K562 (cell line): Measurements from ENCODE around the gene GRPEL2. TPM values are rescaled to one million over a fixed set of nuclear protein-coding genes. Genes with fewer than 3 reads are reported as not detected.

Experiments used
- ATAC-seq: fragments of 200-7000 bp; cut with Tn5 transposase; 3 replicates; pipeline ENCODE4 v1.9.1; 2020; ENCODE audit warnings: moderate library complexity
- BruUV-seq: library from RNA; stranded (reverse); fragments of 400-500 nt; replicated peaks from 2 replicates; lab custom pipeline; 2021; lab: Mats Ljungman, UMichigan
- CTCF ChIA-PET: fragments of 300-600 bp; formaldehyde crosslinking; extraction: SDS; loops from one replicate; lab custom pipeline; 2021; ENCODE audit warnings: low intra/inter-chr PET ratio; lab: Yijun Ruan, JAX
- POLR2A ChIA-PET: fragments of 300-600, 350-650 bp; sonication (Branson Sonifier 250); formaldehyde crosslinking; extraction: SDS; loops from one replicate; lab custom pipeline; 2021; ENCODE audit warnings: antibody characterized with exemption, inconsistent platforms; lab: Yijun Ruan, JAX
- DNase-seq, 4 experiments: peaks; one replicate each; pipeline versions ENCODE4 v3.0.0 to v3.0.0-alpha.2; 2011 to 2018; ENCODE audit warnings: low spot score in 3 of 4, mixed read lengths in 3 of 4; ENCODE audit errors: extremely low read depth in 1 of 4
- FAIRE-seq: peaks from 2 replicates; lab custom pipeline; 2011; peaks lifted over from hg19 to GRCh38; lab: Jason Lieb, UNC
- H2AFZ ChIP-seq: 2 replicates; pipeline ENCODE4 v1.6.0; 2011; ENCODE audit warnings: low read depth, low read length, control low read depth, inconsistent platforms
- H3K27ac ChIP-seq: fragments of 200-600 bp; 3 replicates; pipeline ENCODE4 v1.8.0; 2011; ENCODE audit warnings: low read depth, mild to moderate bottlenecking, control low read depth, inconsistent platforms, low read length, moderate library complexity, mixed read lengths; ENCODE audit errors: extremely low read depth
- H3K27me3 ChIP-seq, 2 experiments: fragments of 300-600 bp in 1 of 2; 2 replicates in 1 of 2; 3 replicates in 1 of 2; pipeline versions ENCODE4 v1.6.0 to v1.8.0; 2011; ENCODE audit warnings: inconsistent platforms in 2 of 2, low read length in 2 of 2, mild to moderate bottlenecking in 1 of 2, mixed read lengths in 1 of 2, moderate library complexity in 1 of 2; ENCODE audit not compliant: control insufficient read depth in 2 of 2, insufficient read depth in 2 of 2
- H3K36me3 ChIP-seq: fragments of 300-600 bp; 3 replicates; pipeline ENCODE4 v1.8.0; 2011; ENCODE audit warnings: mild to moderate bottlenecking, low read length, inconsistent platforms; ENCODE audit not compliant: control insufficient read depth, insufficient read depth
- H3K4me1 ChIP-seq, 2 experiments: fragments of 200-600 bp in 1 of 2; replicated peaks in 1 of 2; 2 replicates in 1 of 2; 3 replicates in 1 of 2; pipeline versions ENCODE4 v1.5.1 to v1.8.0; 2011; ENCODE audit warnings: inconsistent platforms in 2 of 2, low read length in 2 of 2, mild to moderate bottlenecking in 1 of 2, mixed read lengths in 1 of 2, moderate library complexity in 1 of 2; ENCODE audit not compliant: control insufficient read depth in 2 of 2, insufficient read depth in 2 of 2
- H3K4me2 ChIP-seq: 2 replicates; pipeline ENCODE4 v1.6.1; 2011; ENCODE audit warnings: low read length, control low read depth, inconsistent platforms, mixed read lengths; ENCODE audit not compliant: insufficient read depth
- H3K4me3 ChIP-seq: fragments of 200-600 bp; sonication (generic), shearing (Covaris generic); 2 replicates; pipeline ENCODE4 v1.5.1; 2016; ENCODE audit warnings: control low read depth, inconsistent platforms
- H3K79me2 ChIP-seq: fragments of 200-600 bp; 3 replicates; pipeline ENCODE4 v1.8.0; 2011; ENCODE audit warnings: low read length, inconsistent platforms; ENCODE audit not compliant: control insufficient read depth, insufficient read depth
- H3K9ac ChIP-seq, 2 experiments: 2 replicates each; pipeline versions ENCODE4 v1.6.0 to v1.6.1; 2011; ENCODE audit warnings: low read depth in 2 of 2, low read length in 2 of 2, control low read depth in 1 of 2, inconsistent platforms in 1 of 2, mild to moderate bottlenecking in 1 of 2, mixed read lengths in 1 of 2; ENCODE audit not compliant: insufficient read depth in 1 of 2
- H3K9me1 ChIP-seq: one replicate; pipeline ENCODE4 v1.6.0; 2011; ENCODE audit warnings: inconsistent platforms, mild to moderate bottlenecking, low read length, moderate library complexity; ENCODE audit not compliant: control insufficient read depth, insufficient read depth
- H3K9me3 ChIP-seq: replicated peaks from 2 replicates; pipeline ENCODE4 v1.5.1; 2011; ENCODE audit warnings: low read depth, low read length, inconsistent platforms; ENCODE audit not compliant: control insufficient read depth, insufficient read depth
- H4K20me1 ChIP-seq: replicated peaks from 2 replicates; pipeline ENCODE4 v1.6.1; 2011; ENCODE audit warnings: low read length, inconsistent platforms, mixed read lengths; ENCODE audit not compliant: control insufficient read depth, insufficient read depth
- CHD1 ChIP-seq: fragments of 200-600 bp; sonication (generic); IDR thresholded peaks from one replicate; pipeline ENCODE4 v1.6.1; 2012; ENCODE audit warnings: mild to moderate bottlenecking, moderate library complexity, low read length, inconsistent platforms
- DNMT1 ChIP-seq: fragments of 450-650 bp; IDR thresholded peaks from 2 replicates; pipeline ENCODE4 v1.6.1; 2016; ENCODE audit warnings: antibody characterized with exemption, mild to moderate bottlenecking
- FOXA1 ChIP-seq: fragments of 450-650 bp; IDR thresholded peaks from 2 replicates; pipeline ENCODE4 v1.6.1; 2016; ENCODE audit warnings: mild to moderate bottlenecking, borderline replicate concordance
- KAT8 ChIP-seq: fragments of 450-650 bp; IDR thresholded peaks from 2 replicates; pipeline ENCODE4 v1.6.1; 2016; ENCODE audit warnings: low read depth, mild to moderate bottlenecking
- MCM2 ChIP-seq: fragments of 450-650 bp; IDR thresholded peaks from 2 replicates; pipeline ENCODE4 v1.6.1; 2017; ENCODE audit warnings: low read depth, mild to moderate bottlenecking
- PATZ1 ChIP-seq: fragments of 250-450 bp; sonication (Bioruptor Pico); IDR thresholded peaks from 2 replicates; pipeline ENCODE4 v1.5.0; 2020; ENCODE audit warnings: mild to moderate bottlenecking, borderline replicate concordance
- PRPF4 ChIP-seq: fragments of 200-400 bp; formaldehyde crosslinking; IDR thresholded peaks from one replicate; pipeline ENCODE4 v1.6.1; 2017; ENCODE audit warnings: low read length, low read depth, mild to moderate bottlenecking; ENCODE audit not compliant: insufficient read depth, poor library complexity, severe bottlenecking
- RBM39 ChIP-seq: fragments of 200-400 bp; formaldehyde crosslinking; optimal IDR thresholded peaks from 2 replicates; pipeline ENCODE3; 2018; ENCODE audit warnings: low read depth, low read length
- SMAD1 ChIP-seq: fragments of 150-350 bp; IDR thresholded peaks from 2 replicates; pipeline ENCODE4 v1.6.1; 2014; ENCODE audit warnings: low read length, low read depth; ENCODE audit not compliant: partially characterized antibody
- TFAM ChIP-seq: fragments of 250-450 bp; sonication (Bioruptor Pico); conservative IDR thresholded peaks from 2 replicates; pipeline ENCODE4 v1.5.0; 2021; ENCODE audit warnings: mild to moderate bottlenecking, moderate library complexity
- WGBS: fragments of 100-300 bp; shearing (Covaris generic); methylation state at CpG from one replicate; pipeline ENCODE4 v1.1.6; 2016; ENCODE audit warnings: low coverage, mixed read lengths; ENCODE audit not compliant: insufficient coverage; ENCODE audit errors: missing lambda C conversion rate; 5-methylcytosine and 5-hydroxymethylcytosine counted together
- in situ Hi-C: fragments of 300-500 bp; cut with MboI; formaldehyde crosslinking; loops from 4 replicates; pipeline ENCODE4 v1.15.0; 2018; ENCODE audit warnings: inconsistent platforms, mixed read lengths
- intact Hi-C: fragments of 100-400 bp; cut with micrococcal nuclease; formaldehyde crosslinking; loops from 2 replicates; pipeline ENCODE4 v1.14.2; 2022
- polyA plus RNA-seq, 8 experiments: library from polyadenylated mRNA; depleted of rRNA in 4 of 8; stranded (reverse) in 5 of 8; unstranded in 3 of 8; fragments of >200 nt; fragmentation: Nextera tagmentation in 2 of 8; fragmentation: Illumina TruSeq in 1 of 8; extraction: Ambion mirVana in 2 of 8; extraction: Trizol in 1 of 8; gene quantifications; 2 replicates each; pipeline versions ENCODE4 v1.2.1 to v1.2.3, GENCODE V29; 2011 to 2014; ENCODE audit warnings: inconsistent platforms in 1 of 8, missing spikeins in 1 of 8
- total RNA-seq, 7 experiments: library from RNA; depleted of rRNA in 6 of 7; stranded (reverse); fragments of >200 nt in 6 of 7; fragmentation: Illumina TruSeq in 2 of 7; extraction: Trizol in 2 of 7; gene quantifications; 2 replicates each; pipeline versions ENCODE4 v1.2.1 to v1.2.3, GENCODE V29; 2011 to 2021; ENCODE audit warnings: low replicate concordance in 1 of 7
- TF ChIP-seq, protein P1 (sequence below), 2 experiments: fragments of 450-650 bp in 1 of 2; IDR thresholded peaks; 2 replicates each; pipeline ENCODE4 v1.6.1; 2011 to 2017; ENCODE audit warnings: low read depth in 2 of 2, antibody characterized with exemption in 1 of 2, borderline replicate concordance in 1 of 2, low read length in 1 of 2, mild to moderate bottlenecking in 1 of 2, mixed read lengths in 1 of 2; ENCODE audit not compliant: control insufficient read depth in 1 of 2

GRPEL2 gene
- total and polyA plus RNA-seq, 9 of the 15 experiments (the other 6 are each of a cell fraction or from before 2014, with no cell fraction given): 11.2 to 40.5 (median 25.8) TPM

GRCh38 chr5:149313151-149313841, 32.0 kb upstream of the GRPEL2 start:
- Histone ChIP-seq H3K4me3 (no peak overlapping the region), H3K9ac (no peak overlapping the region), H3K27ac (no peak overlapping the region), H3K79me2 (no peaks in the 10 kb centered on the region), H3K4me2 (no peak overlapping the region), H3K4me1 (peaks cover 6 to 11% of the 10 kb centered on the region in 2 experiments; a peak in 4 of 5 replicates), H3K9me1 (no peaks in the 10 kb centered on the region), H3K36me3 (no peaks in the 10 kb centered on the region), H3K27me3 (peaks cover 19 to 33% of the 10 kb centered on the region in 2 experiments), H4K20me1 (no peaks in the 10 kb centered on the region), H2AFZ (no peak overlapping the region), H3K9me3 (no peaks in the 10 kb centered on the region)
- ChIA-PET CTCF (no interaction called here), POLR2A (interaction anchor here (0.6 to 0.8 kb wide), 2 partner anchors 38 to 54 kb away, joined by 3 read pairs; no protein-coding TSS in a partner anchor)
- ATAC-seq (no peak), DNase-seq (no peak), FAIRE-seq (no peak)
- TF ChIP-seq DNMT1 (no peak), CHD1 (no peak), RBM39 (no peak), KAT8 (no peak), SMAD1 (no peak), TFAM (CRISPR knock-in tag) (no peak), PRPF4 (no peak), MCM2 (no peak), FOXA1 (no peak), PATZ1 (no peak)
- TF ChIP-seq, protein P1, sequence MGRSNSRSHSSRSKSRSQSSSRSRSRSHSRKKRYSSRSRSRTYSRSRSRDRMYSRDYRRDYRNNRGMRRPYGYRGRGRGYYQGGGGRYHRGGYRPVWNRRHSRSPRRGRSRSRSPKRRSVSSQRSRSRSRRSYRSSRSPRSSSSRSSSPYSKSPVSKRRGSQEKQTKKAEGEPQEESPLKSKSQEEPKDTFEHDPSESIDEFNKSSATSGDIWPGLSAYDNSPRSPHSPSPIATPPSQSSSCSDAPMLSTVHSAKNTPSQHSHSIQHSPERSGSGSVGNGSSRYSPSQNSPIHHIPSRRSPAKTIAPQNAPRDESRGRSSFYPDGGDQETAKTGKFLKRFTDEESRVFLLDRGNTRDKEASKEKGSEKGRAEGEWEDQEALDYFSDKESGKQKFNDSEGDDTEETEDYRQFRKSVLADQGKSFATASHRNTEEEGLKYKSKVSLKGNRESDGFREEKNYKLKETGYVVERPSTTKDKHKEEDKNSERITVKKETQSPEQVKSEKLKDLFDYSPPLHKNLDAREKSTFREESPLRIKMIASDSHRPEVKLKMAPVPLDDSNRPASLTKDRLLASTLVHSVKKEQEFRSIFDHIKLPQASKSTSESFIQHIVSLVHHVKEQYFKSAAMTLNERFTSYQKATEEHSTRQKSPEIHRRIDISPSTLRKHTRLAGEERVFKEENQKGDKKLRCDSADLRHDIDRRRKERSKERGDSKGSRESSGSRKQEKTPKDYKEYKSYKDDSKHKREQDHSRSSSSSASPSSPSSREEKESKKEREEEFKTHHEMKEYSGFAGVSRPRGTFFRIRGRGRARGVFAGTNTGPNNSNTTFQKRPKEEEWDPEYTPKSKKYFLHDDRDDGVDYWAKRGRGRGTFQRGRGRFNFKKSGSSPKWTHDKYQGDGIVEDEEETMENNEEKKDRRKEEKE (IDR thresholded peaks at IDR 0.05; ENCODE audit: borderline replicate concordance in 1 of 2, control insufficient read depth in 1 of 2, low read depth in 2 of 2, low read length in 1 of 2): no peak
- 3% methylated on average over 5 of the region's 6 CpGs for WGBS
- intact Hi-C loops (no loop called here), in situ Hi-C loops (no loop called here)
- no TSS peak for BruUV-seq
